OCI-M1 (cell line): ENCODE results near the gene GPHA2.

ENCODE experiments used
- DNase-seq: peaks from one replicate; lab custom pipeline; 2025; lab: John Stamatoyannopoulos, UW

GPHA2 gene

GRCh38 chr11:64929625-64930024 is 6.1 kb downstream of the GPHA2 start:
- no peak for DNase-seq

GRCh38 chr11:64928957-64929356 is 6.7 kb downstream of the GPHA2 start:
- DNase-seq = no peak

- no peak for DNase-seq
These were observed 9.0 kb downstream of the GPHA2 start for GRCh38 chr11:64926689-64927088.

GRCh38 chr11:64925536-64926436 is 9.9 kb downstream of the GPHA2 start:
- DNase-seq = no peak

- no peak for DNase-seq
These were observed 10.8 kb downstream of the GPHA2 start for GRCh38 chr11:64924910-64925284.

GRCh38 chr11:64923944-64924909 is 11.5 kb downstream of the GPHA2 start, which contains the start of gene PPP2R5B:
Gene PPP2R5B, plus strand, starts transcription at chr11:64924689. Its CDS starts 1,046 bp downstream, at chr11:64925735.
- peak; percentile 93 for DNase-seq

- no peak for DNase-seq
These were observed 12.5 kb downstream of the GPHA2 start for GRCh38 chr11:64923151-64923661.

- DNase-seq = no peak
These were observed 14.3 kb downstream of the GPHA2 start for GRCh38 chr11:64921384-64921783.

GRCh38 chr11:64920124-64920523 is 15.6 kb downstream of the GPHA2 start:
- DNase-seq = no peak

GRCh38 chr11:64919627-64920026 is 16.1 kb downstream of the GPHA2 start:
- no peak for DNase-seq

- peak; percentile 75 for DNase-seq
These were observed 17.7 kb downstream of the GPHA2 start for GRCh38 chr11:64918017-64918416.

- no peak for DNase-seq
These were observed 18.1 kb downstream of the GPHA2 start for GRCh38 chr11:64917663-64917995.

- peak; percentile 99 for DNase-seq
These were observed 18.7 kb downstream of the GPHA2 start, which contains the start of gene ATG2A for GRCh38 chr11:64916775-64917662. Gene ATG2A, minus strand, starts transcription at chr11:64917209. Its CDS starts 74 bp downstream, at chr11:64917135.

- peak; percentile 55 for DNase-seq
These were observed 19.5 kb downstream of the GPHA2 start for GRCh38 chr11:64916040-64916774.

- DNase-seq = no peak
These were observed 20.3 kb downstream of the GPHA2 start for GRCh38 chr11:64915376-64915887.

- DNase-seq = no peak
These were observed 21.6 kb downstream of the GPHA2 start for GRCh38 chr11:64914123-64914522.

GRCh38 chr11:64913171-64913727 is 22.4 kb downstream of the GPHA2 start:
- no peak for DNase-seq

GRCh38 chr11:64911689-64912088 is 24.0 kb downstream of the GPHA2 start:
- DNase-seq = no peak

GRCh38 chr11:64911142-64911541 is 24.6 kb downstream of the GPHA2 start:
- no peak for DNase-seq

GRCh38 chr11:64910451-64911093 is 25.1 kb downstream of the GPHA2 start:
- DNase-seq = no peak
